CD4-positive, alpha-beta T cell treated with Interleukin-17A for 4 hours (primary cell): ENCODE data around the gene UBR1.
A peak's percentile ranks its signal among the peaks of the same experiment; 100 is the strongest.
"Not testable (repeated sequence)": the region's sequence is repeated elsewhere in the genome, so short reads cannot be mapped to it uniquely, and the experiment has no call there.

Source experiments
- DNase-seq: peaks from one replicate; pipeline ENCODE4 v3.0.0-alpha.2; 2020; ENCODE audit warnings: mixed read lengths

The UBR1 gene

GRCh38 chr15:43105778-43106485, at the start of gene UBR1:
Gene UBR1 (minus strand): TSS chr15:43106038. CDS start chr15:43106022, 16 bp downstream.
- peak; percentile 88 for DNase-seq

GRCh38 chr15:43153269-43153668, 47.4 kb upstream of the UBR1 start:
- DNase-seq = no peak

DNA sequence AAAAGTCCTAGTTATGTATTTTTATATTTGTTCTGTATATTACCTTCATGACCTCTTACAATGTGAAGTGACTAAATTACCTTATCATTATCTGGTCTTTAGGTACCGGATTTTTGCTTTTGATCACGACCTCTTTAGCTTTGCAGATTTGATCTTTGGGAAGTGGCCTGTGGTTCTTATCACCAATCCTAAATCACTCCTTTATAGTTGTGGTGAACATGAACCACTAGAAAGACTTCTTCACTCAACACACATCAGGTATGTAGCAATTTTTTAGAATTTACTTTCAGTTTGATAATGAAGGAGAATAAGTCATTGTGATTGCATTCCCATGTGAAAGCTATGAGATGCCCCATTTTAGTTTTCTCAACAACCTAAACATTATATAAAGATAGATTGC, 45.9 kb upstream of the UBR1 start:
- DNase-seq = no peak

GRCh38 chr15:43150191-43150929, 44.5 kb upstream of the UBR1 start:
- DNase-seq = no peak

DNA sequence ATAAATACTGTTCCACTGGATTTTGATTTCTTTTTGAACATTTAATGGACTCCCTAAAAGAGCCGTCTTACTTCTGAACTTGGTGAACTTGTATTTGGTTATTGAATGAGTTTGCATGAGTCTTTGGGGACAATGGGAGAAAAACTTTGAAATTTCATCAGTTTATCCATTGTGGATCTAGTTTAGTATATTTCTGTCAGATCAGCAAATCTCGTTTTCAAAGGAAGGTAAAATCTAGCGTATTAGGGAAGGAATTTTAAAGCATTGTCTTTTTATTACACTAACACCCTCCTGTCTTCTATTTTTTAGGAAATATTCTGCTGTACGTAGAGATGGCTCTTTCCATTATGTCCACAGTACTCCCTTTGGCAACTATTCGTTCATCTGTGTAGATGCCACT, 40.3 kb upstream of the UBR1 start:
- DNase-seq = no peak

- DNase-seq = no peak
Observed at GRCh38 chr15:43144512-43144911, 38.7 kb upstream of the UBR1 start.

GRCh38 chr15:43143203-43143941, 37.5 kb upstream of the UBR1 start:
- DNase-seq = no peak

GRCh38 chr15:43135351-43135750, 29.5 kb upstream of the UBR1 start:
- no peak for DNase-seq

GRCh38 chr15:43134157-43134635, 28.4 kb upstream of the UBR1 start:
- no peak for DNase-seq

DNA sequence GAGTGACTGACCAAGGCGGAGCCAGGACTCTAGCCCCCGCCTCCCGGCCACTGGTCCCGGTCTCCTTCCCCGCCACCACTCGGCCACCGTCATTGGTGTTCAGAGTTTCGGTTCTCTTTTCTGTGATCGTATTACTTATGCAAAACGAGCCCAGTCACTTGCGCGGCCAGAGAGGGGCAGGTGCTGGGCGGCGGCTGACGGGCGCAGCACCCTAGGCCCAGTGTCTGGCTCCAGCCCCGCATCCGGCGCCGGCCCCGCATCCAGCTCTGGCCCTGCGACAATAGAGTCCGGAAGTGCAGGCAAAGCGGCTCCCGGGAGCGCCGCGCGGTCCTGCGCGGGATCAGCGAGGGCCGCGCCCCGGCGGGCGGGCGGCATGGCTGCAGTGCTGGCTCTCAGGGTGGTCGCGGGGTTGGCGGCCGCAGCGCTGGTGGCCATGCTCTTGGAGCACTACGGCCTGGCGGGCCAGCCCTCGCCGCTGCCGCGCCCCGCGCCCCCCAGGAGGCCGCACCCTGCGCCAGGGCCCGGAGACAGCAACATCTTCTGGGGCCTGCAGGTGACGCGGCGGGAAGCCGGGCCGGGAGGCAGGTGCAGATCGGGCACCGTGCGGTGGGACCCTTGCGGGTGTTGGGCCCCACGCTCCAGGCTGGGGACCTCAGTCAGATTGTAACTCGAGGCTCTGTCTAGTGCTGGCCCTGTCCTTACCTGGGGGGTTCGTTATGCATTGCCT, 27.8 kb upstream of the UBR1 start, which contains the start of gene TMEM62:
Gene TMEM62 (plus strand): TSS at position 157 of the 727 bp plus-strand sequence. CDS start 217 bp downstream, at position 374.
- peak; percentile 64 for DNase-seq

- no peak for DNase-seq
Observed at GRCh38 chr15:43132830-43133429, 27.1 kb upstream of the UBR1 start.

GRCh38 chr15:43128980-43129335, 23.1 kb upstream of the UBR1 start:
- DNase-seq = no peak

- not testable (repeated sequence) for DNase-seq
Observed at GRCh38 chr15:43128174-43128979, 22.5 kb upstream of the UBR1 start.

GRCh38 chr15:43127752-43128151, 21.9 kb upstream of the UBR1 start:
- no peak for DNase-seq

GRCh38 chr15:43126356-43126755, 20.5 kb upstream of the UBR1 start:
- no peak for DNase-seq

- DNase-seq = no peak
Observed at GRCh38 chr15:43125100-43125661, 19.3 kb upstream of the UBR1 start.

- DNase-seq = no peak
Observed at GRCh38 chr15:43121863-43122262, 16.0 kb upstream of the UBR1 start.

DNA sequence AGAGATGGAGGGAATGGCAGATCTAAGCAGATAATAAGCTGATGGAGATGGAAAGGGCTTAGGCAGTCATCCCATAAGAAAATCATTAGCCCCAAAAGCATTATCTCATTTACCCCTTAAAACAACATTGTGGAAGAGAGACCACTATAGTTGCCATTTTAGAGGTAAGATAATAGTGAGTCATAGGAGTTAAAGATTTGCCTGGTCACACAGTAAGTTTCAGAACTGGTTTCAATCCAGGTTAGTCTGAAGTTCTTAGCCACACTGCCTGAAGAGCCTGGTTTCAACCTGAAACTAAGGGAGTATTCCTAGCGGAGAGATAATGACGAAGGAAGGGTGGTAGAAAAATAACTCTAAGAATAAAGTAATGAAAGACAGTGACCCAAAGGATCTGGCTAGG, 13.0 kb upstream of the UBR1 start:
- DNase-seq = no peak

DNA sequence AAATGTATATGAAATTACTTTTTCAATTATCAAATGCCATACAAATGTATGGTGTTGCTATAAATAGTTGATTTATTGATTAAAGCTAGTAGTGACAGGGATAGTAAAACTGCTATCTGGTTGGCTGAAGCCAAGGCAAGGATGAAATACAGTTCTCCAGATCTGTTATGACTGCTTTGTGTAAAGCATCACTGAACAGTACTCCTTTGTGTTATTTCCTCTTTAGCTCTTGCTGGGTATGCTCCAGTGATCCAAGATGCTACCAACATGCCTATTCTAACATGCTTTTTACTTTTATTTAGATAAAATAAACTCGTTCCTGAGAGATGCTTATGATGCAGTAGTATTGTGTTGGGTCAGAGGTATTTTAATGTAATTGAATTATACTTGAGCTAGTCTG, 12.4 kb upstream of the UBR1 start:
- DNase-seq = no peak

DNA sequence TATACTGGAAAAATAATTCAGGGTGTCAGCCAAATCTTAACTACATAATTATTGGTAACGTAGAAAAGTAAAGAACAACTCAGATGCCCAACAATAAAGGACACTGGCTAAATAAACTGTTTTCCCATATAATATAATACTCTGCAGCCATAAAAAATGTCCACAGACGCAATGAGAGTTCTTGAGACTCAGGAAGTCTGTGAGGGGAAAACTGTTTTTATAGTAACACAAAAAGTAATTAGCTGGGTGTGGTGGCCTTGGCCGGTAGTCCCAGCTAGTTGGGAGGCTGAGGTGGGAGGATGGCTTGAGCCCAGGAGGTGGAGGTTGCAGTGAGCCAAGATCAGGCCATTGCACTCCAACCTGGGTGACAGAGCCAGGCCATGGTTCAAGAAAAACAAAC, 5.5 kb upstream of the UBR1 start:
- DNase-seq = no peak

- DNase-seq = no peak
Observed at GRCh38 chr15:43107751-43108150, 1.9 kb upstream of the UBR1 start.
